ENCODE measurements around the gene RAPGEF5.

Gene RAPGEF5

GRCh38 chr7:22287412-22287811, 69.5 kb downstream of the RAPGEF5 start:
- Mint-ChIP-seq H3K36me3 (no peaks in the 10 kb centered on the region), H3K9me3 (no peaks in the 10 kb centered on the region), H3K27me3 (no peaks in the 10 kb centered on the region), H3K4me3 (no peak overlapping the region), H3K27ac (no peak overlapping the region), H3K4me1 (no peaks in the 10 kb centered on the region)
- no peak for ATAC-seq

- Mint-ChIP-seq H3K9me3 (no peaks in the 10 kb centered on the region), H3K27me3 (no peaks in the 10 kb centered on the region), H3K36me3 (no peaks in the 10 kb centered on the region), H3K4me1 (no peaks in the 10 kb centered on the region), H3K27ac (no peak overlapping the region), H3K4me3 (no peak overlapping the region)
- ATAC-seq, result no peak
Observed at GRCh38 chr7:22286436-22286835, 70.5 kb downstream of the RAPGEF5 start.

GRCh38 chr7:22281481-22281880, 75.5 kb downstream of the RAPGEF5 start:
- ATAC-seq, result no peak

GRCh38 chr7:22280031-22280430, 76.9 kb downstream of the RAPGEF5 start:
- Mint-ChIP-seq H3K36me3 (no peaks in the 10 kb centered on the region), H3K4me1 (no peaks in the 10 kb centered on the region), H3K9me3 (no peaks in the 10 kb centered on the region), H3K27me3 (peaks cover 7% of the 10 kb centered on the region), H3K27ac (no peak overlapping the region), H3K4me3 (no peak overlapping the region)
- no peak for ATAC-seq

More at GRCh38 chr7:22281481-22281880, 75.5 kb downstream of the RAPGEF5 start:
- no peaks in the 10 kb centered on the region for H3K4me1 Mint-ChIP-seq
- peaks cover 7% of the 10 kb centered on the region for H3K27me3 Mint-ChIP-seq
- H3K9me3 Mint-ChIP-seq, result no peaks in the 10 kb centered on the region
- no peak overlapping the region for H3K4me3 Mint-ChIP-seq
- no peaks in the 10 kb centered on the region for H3K36me3 Mint-ChIP-seq
- no peak overlapping the region for H3K27ac Mint-ChIP-seq

GRCh38 chr7:22278660-22279059, 78.3 kb downstream of the RAPGEF5 start:
- Mint-ChIP-seq H3K27ac (no peak overlapping the region), H3K36me3 (no peaks in the 10 kb centered on the region), H3K27me3 (peaks cover 7% of the 10 kb centered on the region), H3K9me3 (no peaks in the 10 kb centered on the region), H3K4me1 (no peaks in the 10 kb centered on the region), H3K4me3 (no peak overlapping the region)
- ATAC-seq, result no peak

GRCh38 chr7:22277375-22277774, 79.6 kb downstream of the RAPGEF5 start:
- Mint-ChIP-seq H3K4me1 (no peaks in the 10 kb centered on the region), H3K27ac (no peak overlapping the region), H3K4me3 (no peak overlapping the region), H3K9me3 (no peaks in the 10 kb centered on the region), H3K27me3 (peaks cover 7% of the 10 kb centered on the region), H3K36me3 (no peaks in the 10 kb centered on the region)
- peak; percentile 27 for ATAC-seq

- Mint-ChIP-seq H3K4me3 (no peak overlapping the region), H3K4me1 (no peaks in the 10 kb centered on the region), H3K36me3 (no peaks in the 10 kb centered on the region), H3K27ac (no peak overlapping the region), H3K27me3 (peaks cover 5% of the 10 kb centered on the region), H3K9me3 (no peaks in the 10 kb centered on the region)
- ATAC-seq, result no peak
Observed at GRCh38 chr7:22275661-22276060, 81.3 kb downstream of the RAPGEF5 start.

GRCh38 chr7:22271311-22271710, 85.6 kb downstream of the RAPGEF5 start:
- Mint-ChIP-seq H3K36me3 (no peaks in the 10 kb centered on the region), H3K9me3 (no peaks in the 10 kb centered on the region), H3K27me3 (no peaks in the 10 kb centered on the region), H3K27ac (no peak overlapping the region), H3K4me1 (no peaks in the 10 kb centered on the region), H3K4me3 (no peak overlapping the region)
- no peak for ATAC-seq

GRCh38 chr7:22270371-22270770, 86.6 kb downstream of the RAPGEF5 start:
- H3K4me1 Mint-ChIP-seq, result no peaks in the 10 kb centered on the region
- no peaks in the 10 kb centered on the region for H3K36me3 Mint-ChIP-seq
- H3K4me3 Mint-ChIP-seq, result no peak overlapping the region
- no peaks in the 10 kb centered on the region for H3K9me3 Mint-ChIP-seq
- no peaks in the 10 kb centered on the region for H3K27me3 Mint-ChIP-seq
- no peak for ATAC-seq
- no peak overlapping the region for H3K27ac Mint-ChIP-seq

- Mint-ChIP-seq H3K36me3 (no peaks in the 10 kb centered on the region), H3K27ac (no peak overlapping the region), H3K27me3 (no peaks in the 10 kb centered on the region), H3K9me3 (peaks cover 3% of the 10 kb centered on the region), H3K4me1 (no peaks in the 10 kb centered on the region), H3K4me3 (no peak overlapping the region)
- no peak for ATAC-seq
Observed at GRCh38 chr7:22269963-22270362, 87.0 kb downstream of the RAPGEF5 start.

- Mint-ChIP-seq H3K4me3 (no peak overlapping the region), H3K9me3 (peaks cover 3% of the 10 kb centered on the region), H3K4me1 (no peaks in the 10 kb centered on the region), H3K27ac (no peak overlapping the region), H3K27me3 (no peaks in the 10 kb centered on the region), H3K36me3 (no peaks in the 10 kb centered on the region)
- ATAC-seq, result no peak
Observed at GRCh38 chr7:22268884-22269421, 88.0 kb downstream of the RAPGEF5 start.

GRCh38 chr7:22267930-22268615, 88.9 kb downstream of the RAPGEF5 start:
- Mint-ChIP-seq H3K27me3 (no peaks in the 10 kb centered on the region), H3K4me3 (no peak overlapping the region), H3K4me1 (no peaks in the 10 kb centered on the region), H3K9me3 (peaks cover 3% of the 10 kb centered on the region), H3K27ac (no peak overlapping the region), H3K36me3 (no peaks in the 10 kb centered on the region)
- no peak for ATAC-seq

- Mint-ChIP-seq H3K4me1 (no peaks in the 10 kb centered on the region), H3K4me3 (no peak overlapping the region), H3K36me3 (no peaks in the 10 kb centered on the region), H3K9me3 (peaks cover 3% of the 10 kb centered on the region), H3K27ac (no peak overlapping the region), H3K27me3 (no peaks in the 10 kb centered on the region)
- no peak for ATAC-seq
Observed at GRCh38 chr7:22262538-22262937, 94.4 kb downstream of the RAPGEF5 start.

GRCh38 chr7:22256541-22257096, 100.3 kb downstream of the RAPGEF5 start:
- H3K27me3 Mint-ChIP-seq, result no peaks in the 10 kb centered on the region
- no peak overlapping the region for H3K4me3 Mint-ChIP-seq
- no peaks in the 10 kb centered on the region for H3K36me3 Mint-ChIP-seq
- no peak overlapping the region for H3K27ac Mint-ChIP-seq
- ATAC-seq, result no peak
- H3K9me3 Mint-ChIP-seq, result no peaks in the 10 kb centered on the region
- H3K4me1 Mint-ChIP-seq, result no peaks in the 10 kb centered on the region

GRCh38 chr7:22255834-22256233, 101.1 kb downstream of the RAPGEF5 start:
- no peak overlapping the region for H3K4me3 Mint-ChIP-seq
- H3K9me3 Mint-ChIP-seq, result no peaks in the 10 kb centered on the region
- no peak for ATAC-seq
- no peaks in the 10 kb centered on the region for H3K36me3 Mint-ChIP-seq
- H3K27me3 Mint-ChIP-seq, result no peaks in the 10 kb centered on the region
- no peak overlapping the region for H3K27ac Mint-ChIP-seq
- no peaks in the 10 kb centered on the region for H3K4me1 Mint-ChIP-seq

GRCh38 chr7:22255342-22255741, 101.6 kb downstream of the RAPGEF5 start:
- no peak for ATAC-seq
- H3K4me1 Mint-ChIP-seq, result no peaks in the 10 kb centered on the region
- no peak overlapping the region for H3K4me3 Mint-ChIP-seq
- no peaks in the 10 kb centered on the region for H3K36me3 Mint-ChIP-seq
- no peaks in the 10 kb centered on the region for H3K9me3 Mint-ChIP-seq
- H3K27ac Mint-ChIP-seq, result no peak overlapping the region
- H3K27me3 Mint-ChIP-seq, result no peaks in the 10 kb centered on the region
